PC-9 (cell line): ENCODE results near the gene DSCAM.

Experiments
- EZH2 ChIP-seq: fragments of 200-600 bp; sonication (generic); IDR thresholded peaks from 2 replicates; pipeline ENCODE4 v1.8.0; 2017; ENCODE audit warnings: antibody characterized with exemption, low read depth
- TF ChIP-seq, protein P1 (sequence below): fragments of 200-600 bp; sonication (generic); conservative IDR thresholded peaks from 2 replicates; pipeline ENCODE4 v1.6.1; 2017; ENCODE audit warnings: mixed run types, antibody characterized with exemption, mild to moderate bottlenecking, moderate library complexity

- no peak for TF ChIP-seq EZH2
- TF ChIP-seq, protein P1, sequence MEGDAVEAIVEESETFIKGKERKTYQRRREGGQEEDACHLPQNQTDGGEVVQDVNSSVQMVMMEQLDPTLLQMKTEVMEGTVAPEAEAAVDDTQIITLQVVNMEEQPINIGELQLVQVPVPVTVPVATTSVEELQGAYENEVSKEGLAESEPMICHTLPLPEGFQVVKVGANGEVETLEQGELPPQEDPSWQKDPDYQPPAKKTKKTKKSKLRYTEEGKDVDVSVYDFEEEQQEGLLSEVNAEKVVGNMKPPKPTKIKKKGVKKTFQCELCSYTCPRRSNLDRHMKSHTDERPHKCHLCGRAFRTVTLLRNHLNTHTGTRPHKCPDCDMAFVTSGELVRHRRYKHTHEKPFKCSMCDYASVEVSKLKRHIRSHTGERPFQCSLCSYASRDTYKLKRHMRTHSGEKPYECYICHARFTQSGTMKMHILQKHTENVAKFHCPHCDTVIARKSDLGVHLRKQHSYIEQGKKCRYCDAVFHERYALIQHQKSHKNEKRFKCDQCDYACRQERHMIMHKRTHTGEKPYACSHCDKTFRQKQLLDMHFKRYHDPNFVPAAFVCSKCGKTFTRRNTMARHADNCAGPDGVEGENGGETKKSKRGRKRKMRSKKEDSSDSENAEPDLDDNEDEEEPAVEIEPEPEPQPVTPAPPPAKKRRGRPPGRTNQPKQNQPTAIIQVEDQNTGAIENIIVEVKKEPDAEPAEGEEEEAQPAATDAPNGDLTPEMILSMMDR: no peak
Observed at GRCh38 chr21:40490408-40490807, 356.6 kb downstream of the DSCAM start.
